SIG-M5 (cell line): ENCODE measurements around the gene TMEM255B.
"Not testable (repeated sequence)": the region's sequence is repeated elsewhere in the genome, so short reads cannot be mapped to it uniquely, and the experiment has no call there.

ENCODE experiments used
- DNase-seq: peaks from one replicate; lab custom pipeline; 2025; lab: John Stamatoyannopoulos, UW

TMEM255B gene

GRCh38 chr13:113787694-113788093, 28.7 kb downstream of the TMEM255B start:
- DNase-seq: no peak

- no peak for DNase-seq
Measured at GRCh38 chr13:113788413-113789135, 29.5 kb downstream of the TMEM255B start.

- no peak for DNase-seq
Measured at GRCh38 chr13:113789167-113789566, 30.1 kb downstream of the TMEM255B start.

- DNase-seq: not testable (repeated sequence)
Measured at GRCh38 chr13:113789931-113790330, 30.9 kb downstream of the TMEM255B start.

- no peak for DNase-seq
Measured at GRCh38 chr13:113791226-113791625, 32.2 kb downstream of the TMEM255B start.

- no peak for DNase-seq
Measured at GRCh38 chr13:113791761-113792160, 32.7 kb downstream of the TMEM255B start.

- DNase-seq: no peak
Measured at GRCh38 chr13:113792236-113792770, 33.3 kb downstream of the TMEM255B start.

- no peak for DNase-seq
Measured at GRCh38 chr13:113792886-113793717, 34.1 kb downstream of the TMEM255B start.

GRCh38 chr13:113793718-113794085, 34.7 kb downstream of the TMEM255B start:
- DNase-seq: no peak

- DNase-seq: no peak
Measured at GRCh38 chr13:113794086-113794485, 35.1 kb downstream of the TMEM255B start.

- no peak for DNase-seq
Measured at GRCh38 chr13:113794764-113795173, 35.7 kb downstream of the TMEM255B start.

GRCh38 chr13:113795362-113795761, 36.3 kb downstream of the TMEM255B start:
- DNase-seq: not testable (repeated sequence)

GRCh38 chr13:113796211-113796963, 37.4 kb downstream of the TMEM255B start:
- DNase-seq: no peak

- no peak for DNase-seq
Measured at GRCh38 chr13:113796964-113797676, 38.1 kb downstream of the TMEM255B start.

GRCh38 chr13:113798200-113798811, 39.3 kb downstream of the TMEM255B start:
- no peak for DNase-seq

GRCh38 chr13:113800576-113800926, 41.5 kb downstream of the TMEM255B start:
- no peak for DNase-seq

- no peak for DNase-seq
Measured at GRCh38 chr13:113801289-113801961, 42.4 kb downstream of the TMEM255B start.

- DNase-seq: no peak
Measured at GRCh38 chr13:113802090-113802531, 43.1 kb downstream of the TMEM255B start.

GRCh38 chr13:113802761-113803160, 43.7 kb downstream of the TMEM255B start:
- DNase-seq: no peak

- DNase-seq: no peak
Measured at GRCh38 chr13:113803409-113804016, 44.5 kb downstream of the TMEM255B start.
